Measurements from ENCODE around the gene ANGPT4. TPM values are rescaled to one million over a fixed set of nuclear protein-coding genes. Genes with fewer than 3 reads are reported as not detected.
"Not testable (repeated sequence)": the region's sequence is repeated elsewhere in the genome, so short reads cannot be mapped to it uniquely, and the experiment has no call there.

The ANGPT4 gene
- total RNA-seq, 6 experiments from 2014 or later, result 0.04 to 0.12 TPM; not detected in 4

GRCh38 chr20:855466-856360 is 60.4 kb downstream of the ANGPT4 start:
- Histone ChIP-seq H3K4me1 (no peaks in the 10 kb centered on the region), H3K4me3 (no peak overlapping the region), H3K27ac (no peak overlapping the region), H3K36me3 (no peaks in the 10 kb centered on the region), H3K27me3 (no peaks in the 10 kb centered on the region), H3K9me3 (no peaks in the 10 kb centered on the region)
- DNase-seq, result no peak
- 50% methylated on average over 4 of the region's 11 CpGs for WGBS (ENCODE audit: insufficient coverage, low coverage, low lambda C conversion rate, missing lambda C conversion rate)
- intact Hi-C loops (cut with DNase I), result no loop called here
- ATAC-seq, result peak in 1 of 4 donors; percentile 16
- no peak for TF ChIP-seq POLR2A (IDR thresholded peaks at IDR 0.05)
- TF ChIP-seq, protein P1, sequence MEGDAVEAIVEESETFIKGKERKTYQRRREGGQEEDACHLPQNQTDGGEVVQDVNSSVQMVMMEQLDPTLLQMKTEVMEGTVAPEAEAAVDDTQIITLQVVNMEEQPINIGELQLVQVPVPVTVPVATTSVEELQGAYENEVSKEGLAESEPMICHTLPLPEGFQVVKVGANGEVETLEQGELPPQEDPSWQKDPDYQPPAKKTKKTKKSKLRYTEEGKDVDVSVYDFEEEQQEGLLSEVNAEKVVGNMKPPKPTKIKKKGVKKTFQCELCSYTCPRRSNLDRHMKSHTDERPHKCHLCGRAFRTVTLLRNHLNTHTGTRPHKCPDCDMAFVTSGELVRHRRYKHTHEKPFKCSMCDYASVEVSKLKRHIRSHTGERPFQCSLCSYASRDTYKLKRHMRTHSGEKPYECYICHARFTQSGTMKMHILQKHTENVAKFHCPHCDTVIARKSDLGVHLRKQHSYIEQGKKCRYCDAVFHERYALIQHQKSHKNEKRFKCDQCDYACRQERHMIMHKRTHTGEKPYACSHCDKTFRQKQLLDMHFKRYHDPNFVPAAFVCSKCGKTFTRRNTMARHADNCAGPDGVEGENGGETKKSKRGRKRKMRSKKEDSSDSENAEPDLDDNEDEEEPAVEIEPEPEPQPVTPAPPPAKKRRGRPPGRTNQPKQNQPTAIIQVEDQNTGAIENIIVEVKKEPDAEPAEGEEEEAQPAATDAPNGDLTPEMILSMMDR (IDR thresholded peaks at IDR 0.05), result no peak

- intact Hi-C loops (cut with DNase I), result no loop called here
Observed at GRCh38 chr20:854601-855000, 61.5 kb downstream of the ANGPT4 start.

GRCh38 chr20:853406-853996 is 62.6 kb downstream of the ANGPT4 start:
- Histone ChIP-seq H3K27me3 (no peaks in the 10 kb centered on the region), H3K4me3 (no peak overlapping the region), H3K36me3 (no peaks in the 10 kb centered on the region), H3K27ac (no peak overlapping the region), H3K4me1 (no peaks in the 10 kb centered on the region), H3K9me3 (no peaks in the 10 kb centered on the region)
- DNase-seq (no peak), ATAC-seq (no peak)
- intact Hi-C loops (cut with DNase I), result no loop called here
- whole genome bisulfite sequencing (ENCODE audit: insufficient coverage, low coverage, low lambda C conversion rate, missing lambda C conversion rate), result 90% methylated on average over 2 of the region's 4 CpGs
- TF ChIP-seq, protein P1 (IDR thresholded peaks at IDR 0.05), result no peak
- no peak for TF ChIP-seq POLR2A (IDR thresholded peaks at IDR 0.05)

More at GRCh38 chr20:854601-855000, 61.5 kb downstream of the ANGPT4 start:
- DNase-seq (no peak), ATAC-seq (no peak)
- H3K27ac ChIP-seq, result no peak overlapping the region
- 69% methylated on average over 5 of the region's 6 CpGs for WGBS (ENCODE audit: insufficient coverage, low coverage, low lambda C conversion rate, missing lambda C conversion rate)
- H3K36me3 ChIP-seq, result no peaks in the 10 kb centered on the region
- TF ChIP-seq, protein P1 (IDR thresholded peaks at IDR 0.05), result no peak
- TF ChIP-seq POLR2A (IDR thresholded peaks at IDR 0.05), result no peak
- H3K4me3 ChIP-seq, result no peak overlapping the region
- no peaks in the 10 kb centered on the region for H3K9me3 ChIP-seq
- H3K4me1 ChIP-seq, result no peaks in the 10 kb centered on the region
- H3K27me3 ChIP-seq, result no peaks in the 10 kb centered on the region

- DNase-seq; H3K9me3 ChIP-seq; H3K4me1 ChIP-seq; H3K36me3 ChIP-seq; H3K4me3 ChIP-seq; ATAC-seq; intact Hi-C loops (cut with DNase I); H3K27me3 ChIP-seq; H3K27ac ChIP-seq: not testable (repeated sequence)
- WGBS (ENCODE audit: insufficient coverage, low coverage, low lambda C conversion rate, missing lambda C conversion rate), result no CpG with 5 or more reads among the region's 8 CpGs
Observed at GRCh38 chr20:848731-849130, 67.4 kb downstream of the ANGPT4 start.

DNA sequence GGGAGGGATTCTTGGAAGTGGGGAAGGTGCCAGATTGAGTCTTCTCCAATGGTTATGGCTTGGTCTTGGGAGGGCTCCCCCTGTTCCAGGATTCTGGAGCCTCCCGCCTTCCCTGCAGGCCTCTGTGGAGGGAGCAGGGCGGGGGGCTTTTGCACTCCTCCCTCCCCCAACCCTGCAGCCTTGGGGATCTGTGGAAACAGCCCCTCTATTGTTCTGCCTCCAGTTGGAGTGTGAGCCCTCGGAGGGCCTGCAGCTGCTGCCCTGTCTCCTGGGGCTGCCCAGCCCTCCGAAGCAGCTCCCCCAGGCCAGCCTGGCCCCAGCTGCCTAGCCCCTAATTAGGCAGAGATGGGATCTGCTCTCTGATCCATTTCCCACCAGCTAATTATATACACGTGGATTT is 67.9 kb downstream of the ANGPT4 start:
- intact Hi-C loops (cut with DNase I), result no loop called here
- no peak for TF ChIP-seq POLR2A (IDR thresholded peaks at IDR 0.05)
- TF ChIP-seq, protein P1 (IDR thresholded peaks at IDR 0.05), result no peak
- WGBS (ENCODE audit: insufficient coverage, low coverage, low lambda C conversion rate, missing lambda C conversion rate), result no CpG with 5 or more reads among the region's 5 CpGs
- Histone ChIP-seq H3K4me3 (no peak overlapping the region), H3K27me3 (no peaks in the 10 kb centered on the region), H3K36me3 (no peaks in the 10 kb centered on the region), H3K9me3 (no peaks in the 10 kb centered on the region), H3K27ac (no peak overlapping the region), H3K4me1 (peaks cover 0 to 5% (median 0%) of the 10 kb centered on the region in 4 donors)
- ATAC-seq (no peak), DNase-seq (no peak)
